HG03097 (cell line): Measurements from ENCODE around the gene MDGA2.

Source experiments
- ATAC-seq: cut with Tn5 transposase; IDR thresholded peaks from one replicate; pipeline ENCODE4 v1.9.1; 2021; ENCODE audit not compliant: unreplicated experiment, low FRiP score

Gene MDGA2

GRCh38 chr14:47509957-47510356 is 165.4 kb downstream of the MDGA2 start:
- no peak for ATAC-seq

DNA sequence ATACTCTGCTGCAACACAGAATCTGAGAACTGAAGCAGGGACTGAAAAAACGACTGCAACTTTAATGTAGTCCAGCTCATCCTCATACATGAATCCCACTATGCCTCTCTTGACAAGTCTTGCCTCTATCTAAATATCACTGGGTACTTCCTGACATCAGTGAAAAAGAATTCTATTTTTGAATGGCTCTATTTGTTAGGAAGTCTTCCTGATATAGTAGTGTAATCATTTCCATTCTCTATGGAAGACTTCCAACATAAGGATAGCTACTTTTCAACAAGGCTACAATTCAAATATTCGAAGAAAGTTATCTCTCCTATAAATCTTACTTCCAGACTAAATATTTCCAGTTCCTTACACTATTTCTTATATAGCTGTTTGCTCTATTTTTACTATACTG is 167.5 kb downstream of the MDGA2 start:
- no peak for ATAC-seq

DNA sequence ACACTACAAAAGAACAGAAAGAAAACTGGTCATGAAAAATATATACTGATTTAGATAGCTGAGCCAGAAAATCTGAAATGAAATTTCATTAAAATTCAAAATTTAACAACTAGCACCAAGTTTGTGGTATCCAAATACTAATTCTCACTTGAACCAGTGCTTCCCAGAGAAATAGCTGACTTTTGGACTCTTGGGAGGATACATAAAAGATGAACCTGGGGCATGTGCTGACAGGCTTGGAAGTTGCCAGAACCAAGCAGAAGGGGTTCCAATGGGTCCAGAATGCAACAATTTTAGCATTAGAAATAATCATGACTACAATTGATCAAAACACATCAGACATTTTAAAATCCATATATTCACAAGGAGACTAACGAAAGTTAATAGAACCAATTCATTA is 175.0 kb downstream of the MDGA2 start:
- ATAC-seq = no peak

GRCh38 chr14:47490766-47491165 is 184.6 kb downstream of the MDGA2 start:
- ATAC-seq = no peak

DNA sequence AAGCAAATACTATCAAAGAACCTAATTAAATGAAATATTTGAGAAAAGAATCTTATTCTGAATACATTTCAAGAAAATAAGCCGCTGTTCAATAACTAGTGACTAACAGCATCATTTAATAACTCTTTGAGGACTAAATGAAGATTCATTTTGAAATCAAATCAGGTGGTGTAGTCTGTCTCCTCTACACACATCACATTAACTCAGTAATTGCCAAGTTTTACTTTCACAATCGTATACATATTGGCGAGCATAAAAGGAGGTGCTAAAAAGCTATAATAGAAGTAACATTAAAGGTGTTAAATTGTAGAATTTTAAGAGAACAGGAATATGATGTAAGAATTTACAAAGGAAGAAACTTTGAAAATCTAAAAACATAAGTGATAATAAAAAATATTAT is 185.1 kb downstream of the MDGA2 start:
- ATAC-seq = no peak

GRCh38 chr14:47485421-47485820 is 190.0 kb downstream of the MDGA2 start:
- ATAC-seq = no peak

- no peak for ATAC-seq
Observed at GRCh38 chr14:47483449-47483848, 192.0 kb downstream of the MDGA2 start.

GRCh38 chr14:47471075-47471474 is 204.3 kb downstream of the MDGA2 start:
- no peak for ATAC-seq

GRCh38 chr14:47466916-47467315 is 208.5 kb downstream of the MDGA2 start:
- no peak for ATAC-seq

DNA sequence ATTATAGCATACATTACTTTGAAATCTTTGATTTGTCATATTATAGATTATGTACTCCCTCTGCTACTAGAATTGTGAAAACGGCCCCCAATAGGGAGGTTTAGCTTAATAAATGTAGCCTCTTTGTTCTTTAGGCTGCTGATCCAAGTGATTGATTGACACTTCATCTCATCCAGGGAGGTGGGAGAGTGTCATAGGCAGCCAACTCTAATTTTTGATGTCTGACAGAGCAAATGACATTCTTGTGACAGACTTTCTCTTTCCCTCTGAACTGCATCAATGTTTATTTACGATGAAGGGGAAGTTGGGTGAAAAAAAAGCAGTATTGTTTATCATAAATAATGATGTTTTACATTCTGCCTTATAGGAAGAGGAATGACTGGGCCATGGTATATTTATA is 221.4 kb downstream of the MDGA2 start:
- no peak for ATAC-seq

- ATAC-seq = no peak
Observed at GRCh38 chr14:47447076-47447475, 228.3 kb downstream of the MDGA2 start.

GRCh38 chr14:47442211-47442610 is 233.2 kb downstream of the MDGA2 start:
- no peak for ATAC-seq

DNA sequence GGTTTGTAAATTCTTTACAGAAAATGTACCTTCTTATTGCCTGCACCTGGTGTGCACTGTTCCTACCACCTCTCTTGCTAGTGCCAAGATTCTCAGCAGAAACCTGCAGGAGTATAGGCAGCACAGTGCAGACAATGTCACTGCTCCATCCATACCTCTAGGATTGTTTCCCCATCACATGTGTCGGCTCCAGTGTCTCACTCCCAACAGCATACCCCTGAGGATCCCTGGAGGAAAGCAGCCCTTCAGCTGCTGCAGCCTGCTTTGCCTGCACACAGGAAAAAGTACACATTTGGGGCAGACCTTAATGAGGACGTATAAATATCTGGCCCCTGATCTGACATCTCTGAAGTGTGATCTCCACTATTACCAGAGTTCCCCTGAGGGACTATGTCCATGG is 235.5 kb downstream of the MDGA2 start:
- no peak for ATAC-seq

DNA sequence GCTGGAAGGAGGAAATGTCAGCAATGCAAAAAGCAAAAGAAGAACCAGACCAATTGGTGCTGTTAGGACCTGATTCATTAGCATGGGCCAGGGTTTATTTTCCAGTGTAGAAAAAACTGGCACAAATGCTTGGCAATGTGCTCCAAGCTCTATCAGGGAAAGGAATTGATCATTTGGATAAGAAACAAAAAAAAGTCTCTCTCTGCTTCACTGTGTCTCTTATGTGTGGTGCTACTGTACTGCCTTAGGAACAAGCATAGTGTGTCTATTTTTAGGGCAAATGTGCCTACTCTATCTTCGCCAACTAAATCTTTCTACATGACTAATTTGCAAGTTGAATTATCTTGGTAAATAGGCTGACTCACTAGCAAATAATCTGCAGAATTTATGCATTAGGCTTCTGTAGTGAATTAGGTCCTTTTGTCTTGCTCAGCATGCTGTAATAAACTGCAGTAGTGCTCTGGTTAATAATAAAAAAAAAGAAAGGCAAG is 236.7 kb downstream of the MDGA2 start:
- no peak for ATAC-seq

DNA sequence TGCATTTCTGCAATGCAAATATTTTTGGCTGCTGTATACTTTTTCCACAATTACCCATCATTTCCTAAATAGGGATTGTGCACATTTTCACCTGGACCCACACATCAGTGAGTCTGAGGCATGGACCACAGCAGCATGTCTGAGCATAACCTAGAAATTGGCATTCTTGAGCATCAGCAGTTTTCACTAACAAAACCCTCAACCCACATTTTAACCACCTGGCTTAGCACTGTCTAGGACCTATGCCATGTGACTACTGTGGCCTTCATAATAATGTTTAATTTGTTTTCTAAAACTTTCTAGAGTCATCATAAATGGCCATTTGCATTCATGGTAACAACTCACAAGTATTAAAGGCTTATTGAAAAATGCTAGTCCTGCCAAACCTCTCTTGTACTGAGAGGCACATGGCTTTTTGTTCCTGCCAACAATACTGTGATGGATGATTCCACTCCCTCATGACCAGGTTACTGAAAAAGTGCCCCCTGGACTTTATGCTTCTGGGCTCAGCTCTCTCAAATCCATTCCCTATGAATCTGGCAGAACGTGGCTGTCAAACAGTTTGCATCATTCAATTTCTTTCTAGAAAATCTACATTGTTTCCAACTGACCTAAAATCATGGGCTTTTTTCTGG is 240.0 kb downstream of the MDGA2 start:
- no peak for ATAC-seq

- no peak for ATAC-seq
Observed at GRCh38 chr14:47427629-47428028, 247.8 kb downstream of the MDGA2 start.

- no peak for ATAC-seq
Observed at GRCh38 chr14:47425302-47425701, 250.1 kb downstream of the MDGA2 start.

GRCh38 chr14:47422191-47422590 is 253.2 kb downstream of the MDGA2 start:
- ATAC-seq = no peak

DNA sequence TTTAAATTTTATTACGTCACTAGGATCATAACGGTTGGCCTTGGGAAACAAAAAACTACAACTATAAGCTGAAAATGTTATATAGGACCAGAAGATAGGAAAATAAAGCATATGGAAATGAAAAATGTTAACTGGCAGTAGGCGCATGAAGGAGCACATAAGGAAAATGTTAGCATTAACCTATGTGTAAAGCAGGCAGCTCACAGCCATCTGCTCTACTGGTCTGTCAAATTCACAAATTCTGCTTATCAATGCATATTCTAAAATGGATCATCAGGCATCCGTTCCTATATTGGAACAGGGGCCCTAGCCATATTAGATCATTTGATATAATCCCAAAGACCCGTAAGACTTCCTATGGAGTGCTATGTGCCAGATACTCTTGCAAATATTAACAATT is 263.9 kb downstream of the MDGA2 start:
- ATAC-seq = no peak

- ATAC-seq = no peak
Observed at GRCh38 chr14:47392326-47392725, 283.1 kb downstream of the MDGA2 start.

DNA sequence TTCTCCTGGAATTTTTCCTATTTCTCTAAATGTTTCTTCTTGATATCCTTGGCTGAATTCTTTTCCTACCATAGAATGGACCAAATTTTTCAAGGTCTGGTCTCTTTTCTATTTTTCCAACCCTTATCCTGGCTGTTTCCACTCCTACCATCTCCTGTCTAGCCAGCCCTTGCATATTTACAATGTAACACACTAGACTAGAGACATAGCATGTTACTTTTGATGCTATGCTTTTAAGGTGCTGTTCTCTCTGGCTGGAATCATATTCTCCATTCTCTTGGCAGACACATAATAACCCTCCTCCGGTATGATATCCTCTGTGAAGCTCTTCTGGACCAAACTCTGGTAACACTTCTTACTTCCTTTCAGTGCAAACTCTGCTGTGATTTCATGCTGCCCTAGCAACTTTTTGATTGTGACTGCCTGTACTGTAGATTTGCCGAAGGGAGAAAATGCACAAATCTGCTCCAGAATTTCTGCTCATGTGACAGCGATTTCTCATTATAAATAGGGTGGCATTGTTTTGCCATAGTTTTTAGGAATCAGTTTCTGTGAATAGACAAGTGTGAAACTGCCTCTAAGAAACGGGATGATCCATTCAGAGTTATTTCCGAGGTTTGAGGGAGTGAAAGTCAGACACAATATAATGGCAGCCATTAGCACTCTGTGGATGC is 284.4 kb downstream of the MDGA2 start:
- ATAC-seq = no peak

DNA sequence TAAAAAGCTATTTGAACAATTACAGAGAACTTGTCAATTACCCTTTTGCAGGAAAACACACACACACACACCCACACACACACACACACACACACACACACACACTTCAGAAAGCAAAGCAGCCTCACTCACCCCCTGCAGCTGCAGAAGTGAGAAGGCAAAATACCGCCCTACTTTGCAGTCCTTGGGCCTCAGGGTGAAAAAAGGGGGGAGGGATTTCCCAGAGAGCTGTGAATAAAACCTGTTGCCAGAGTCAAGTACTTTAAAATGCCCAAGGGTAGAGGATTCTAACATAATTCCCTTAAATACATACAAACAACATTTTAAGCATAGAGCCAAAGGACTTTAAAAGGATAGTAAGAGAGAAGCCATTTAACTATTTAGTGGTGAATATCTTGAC is 285.9 kb downstream of the MDGA2 start:
- ATAC-seq = no peak
